Lower leg skin (tissue), 4 donors: ENCODE data around the gene CPEB3. TPM values are rescaled to one million over a fixed set of nuclear protein-coding genes. Genes with fewer than 3 reads are reported as not detected.
"Not testable (repeated sequence)": the region's sequence is repeated elsewhere in the genome, so short reads cannot be mapped to it uniquely, and the experiment has no call there.

Experiments
- DNase-seq, 2 donors: peaks; one replicate each; pipeline ENCODE4 v3.0.0-alpha.2; 2019; ENCODE audit warnings: low spot score in 2 of 2
- H3K4me3 ChIP-seq: fragments of 200-600 bp; sonication (generic); 2 replicates; pipeline ENCODE4 v1.5.1; 2017; ENCODE audit warnings: mild to moderate bottlenecking, low read depth; ENCODE audit not compliant: poor library complexity, severe bottlenecking
- CTCF ChIP-seq, 3 donors: fragments of 450-650 bp; IDR thresholded peaks; one replicate each; pipeline ENCODE4 v1.5.1; 2016; ENCODE audit warnings: antibody characterized with exemption in 3 of 3, mild to moderate bottlenecking in 3 of 3, moderate library complexity in 2 of 3
- POLR2A ChIP-seq, 2 donors: fragments of 450-650 bp; IDR thresholded peaks; one replicate each; pipeline ENCODE4 v1.6.1; 2016 to 2017; ENCODE audit warnings: antibody characterized with exemption in 2 of 2, mild to moderate bottlenecking in 1 of 2, moderate library complexity in 1 of 2
- WGBS, 2 donors: methylation state at CpG; one replicate each; pipeline ENCODE4 v1.1.5; 2018; 5-methylcytosine and 5-hydroxymethylcytosine counted together
- intact Hi-C: fragments of 100-400 bp; cut with DNase I; formaldehyde crosslinking; loops from one replicate; pipeline ENCODE4 v1.15.0; 2023; ENCODE audit warnings: low total_unique reads
- total RNA-seq, 4 donors: library from RNA; depleted of rRNA; stranded (reverse); fragments of >200 nt; gene quantifications; one replicate each; pipeline ENCODE4 v1.1.0, GENCODE V29; 2016

Gene CPEB3
- total RNA-seq, 4 donors from 2014 or later: 10.8 to 15.2 (median 13.6) TPM

GRCh38 chr10:92042541-92042940 lies 248.3 kb downstream of the CPEB3 start:
- no peak for DNase-seq
- TF ChIP-seq CTCF (IDR thresholded peaks at IDR 0.05) (no peak), POLR2A (IDR thresholded peaks at IDR 0.05) (no peak)
- intact Hi-C loops: no loop called here
- no peak overlapping the region for H3K4me3 ChIP-seq
- WGBS, 2 donors: 87 to 88% methylated on average over 5 of the region's 5 CpGs

GRCh38 chr10:92038949-92039348 lies 251.9 kb downstream of the CPEB3 start:
- intact Hi-C loops: no loop called here
- WGBS, 2 donors: 94 to 96% methylated on average over 1 of the region's 1 CpG
- TF ChIP-seq CTCF (IDR thresholded peaks at IDR 0.05): no peak
- TF ChIP-seq POLR2A (IDR thresholded peaks at IDR 0.05): no peak
- no peak overlapping the region for H3K4me3 ChIP-seq
- DNase-seq: no peak

- intact Hi-C loops, DNase-seq, H3K4me3 ChIP-seq: not testable (repeated sequence)
- WGBS, 2 donors: 79 to 80% methylated on average over 3 of the region's 3 CpGs
Observed at GRCh38 chr10:92033070-92033469, 257.8 kb downstream of the CPEB3 start.

GRCh38 chr10:92031580-92031979 lies 259.3 kb downstream of the CPEB3 start:
- DNase-seq: no peak
- 84 to 87% methylated on average over 3 of the region's 3 CpGs for WGBS, 2 donors
- intact Hi-C loops: no loop called here
- H3K4me3 ChIP-seq: no peak overlapping the region
- TF ChIP-seq POLR2A (IDR thresholded peaks at IDR 0.05): no peak
- TF ChIP-seq CTCF (IDR thresholded peaks at IDR 0.05): no peak

GRCh38 chr10:92027141-92027540 lies 263.7 kb downstream of the CPEB3 start:
- WGBS, 2 donors: 89 to 92% methylated on average over 4 of the region's 4 CpGs
- intact Hi-C loops: no loop called here
- TF ChIP-seq CTCF (IDR thresholded peaks at IDR 0.05) (no peak), POLR2A (IDR thresholded peaks at IDR 0.05) (no peak)
- no peak overlapping the region for H3K4me3 ChIP-seq
- DNase-seq: no peak

GRCh38 chr10:92025340-92025739 lies 265.5 kb downstream of the CPEB3 start:
- DNase-seq, intact Hi-C loops, H3K4me3 ChIP-seq: not testable (repeated sequence)
- WGBS, 2 donors: 95 to 98% methylated on average over 3 of the region's 3 CpGs

- 95 to 96% methylated on average over 4 of the region's 4 CpGs for whole genome bisulfite sequencing, 2 donors
- no peak overlapping the region for H3K4me3 ChIP-seq
- intact Hi-C loops: no loop called here
- no peak for DNase-seq
- TF ChIP-seq CTCF (IDR thresholded peaks at IDR 0.05) (no peak), POLR2A (IDR thresholded peaks at IDR 0.05) (no peak)
Observed at GRCh38 chr10:92024700-92025099, 266.2 kb downstream of the CPEB3 start.
